ENCODE data around the gene PRKCD. TPM values are rescaled to one million over a fixed set of nuclear protein-coding genes. Genes with fewer than 3 reads are reported as not detected.
A peak's percentile ranks its signal among the peaks of the same experiment; 100 is the strongest.

The PRKCD gene
- polyA plus RNA-seq, 3 donors, result 123 to 329 (median 158) TPM

- Histone ChIP-seq H3K4me2 (replicated peaks; ENCODE audit: extremely low read depth, low read length, poor library complexity, severe bottlenecking) (peak overlapping the region; percentile 38), H3K36me3 (replicated peaks in 1 of 2; ENCODE audit: control insufficient read depth in 1 of 2, insufficient read depth in 2 of 2, low read length in 2 of 2) (peaks cover 58 to 81% of the 10 kb centered on the region in 2 donors), H3K79me2 (ENCODE audit: insufficient read depth, low read length) (peaks cover 43% of the 10 kb centered on the region), H4K20me1 (ENCODE audit: insufficient read depth, low read length) (no peaks in the 10 kb centered on the region), H3K4me3 (replicated peaks in 1 of 3; ENCODE audit: low read depth in 2 of 3, low read length in 3 of 3) (no peak overlapping the region), H3K4me1 (ENCODE audit: control insufficient read depth in 1 of 2, insufficient read depth in 2 of 2, low read length in 2 of 2) (peaks cover 27 to 34% of the 10 kb centered on the region in 2 donors), H3K27ac (ENCODE audit: low read depth in 1 of 2, low read length in 2 of 2) (peak overlapping the region; percentile 65 to 84), H2AFZ (ENCODE audit: insufficient read depth, low read depth, low read length, poor library complexity, severe bottlenecking) (no peak overlapping the region), H3K9ac (ENCODE audit: insufficient read depth, low read length, poor library complexity, severe bottlenecking) (peak overlapping the region; percentile 24), H3K9me3 (replicated peaks in 1 of 2; ENCODE audit: control insufficient read depth in 1 of 2, insufficient read depth in 1 of 2, low read length in 2 of 2) (no peaks in the 10 kb centered on the region), H3K27me3 (ENCODE audit: control insufficient read depth in 2 of 2, insufficient read depth in 2 of 2, low read length in 2 of 2) (no peaks in the 10 kb centered on the region)
- Mint-ChIP-seq H3K27me3 (ENCODE audit: low read depth in 3 of 3) (no peaks in the 10 kb centered on the region), H3K9me3 (no peaks in the 10 kb centered on the region), H3K4me1 (peaks cover 31% of the 10 kb centered on the region), H3K36me3 (peaks cover 76 to 79% of the 10 kb centered on the region in 2 donors), H3K4me3 (peak overlapping the region in 1 of 2 donors; percentile 39), H3K27ac (peak overlapping the region; percentile 82 to 95 (median 90))
- DNase-seq, result peak; percentile 84 to 94 (median 89)
- intact Hi-C loops (cut with micrococcal nuclease), result loop anchor here in 1 of 2 donors (5.0 kb wide), 1 partner anchor 39 kb away; the partner anchor contains the start of gene PRKCD
- TF ChIP-seq CTCF (IDR thresholded peaks at IDR 0.05), result no peak
- no CpG with 5 or more reads among the region's 1 CpG for WGBS (ENCODE audit: insufficient coverage)
These were observed 38.1 kb upstream of the PRKCD start for GRCh38 chr3:53122933-53123305.

GRCh38 chr3:53123510-53123909, 37.5 kb upstream of the PRKCD start:
- Mint-ChIP-seq H3K27me3 (ENCODE audit: low read depth in 3 of 3) (no peaks in the 10 kb centered on the region), H3K27ac (peak overlapping the region; percentile 82 to 95 (median 90)), H3K4me1 (peaks cover 32% of the 10 kb centered on the region), H3K4me3 (no peak overlapping the region), H3K36me3 (peaks cover 70 to 74% of the 10 kb centered on the region in 2 donors), H3K9me3 (no peaks in the 10 kb centered on the region)
- Histone ChIP-seq H3K4me1 (ENCODE audit: control insufficient read depth in 1 of 2, insufficient read depth in 2 of 2, low read length in 2 of 2) (peaks cover 27 to 36% of the 10 kb centered on the region in 2 donors), H4K20me1 (ENCODE audit: insufficient read depth, low read length) (no peaks in the 10 kb centered on the region), H3K27me3 (ENCODE audit: control insufficient read depth in 2 of 2, insufficient read depth in 2 of 2, low read length in 2 of 2) (no peaks in the 10 kb centered on the region), H3K9me3 (replicated peaks in 1 of 2; ENCODE audit: control insufficient read depth in 1 of 2, insufficient read depth in 1 of 2, low read length in 2 of 2) (no peaks in the 10 kb centered on the region), H3K4me2 (replicated peaks; ENCODE audit: extremely low read depth, low read length, poor library complexity, severe bottlenecking) (peak overlapping the region; percentile 38), H3K36me3 (replicated peaks in 1 of 2; ENCODE audit: control insufficient read depth in 1 of 2, insufficient read depth in 2 of 2, low read length in 2 of 2) (peaks cover 52 to 75% of the 10 kb centered on the region in 2 donors), H3K79me2 (ENCODE audit: insufficient read depth, low read length) (peaks cover 49% of the 10 kb centered on the region), H3K9ac (ENCODE audit: insufficient read depth, low read length, poor library complexity, severe bottlenecking) (peak overlapping the region; percentile 24), H3K4me3 (replicated peaks in 1 of 3; ENCODE audit: low read depth in 2 of 3, low read length in 3 of 3) (no peak overlapping the region), H2AFZ (ENCODE audit: insufficient read depth, low read depth, low read length, poor library complexity, severe bottlenecking) (peak overlapping the region; percentile 6), H3K27ac (ENCODE audit: low read depth in 1 of 2, low read length in 2 of 2) (peak overlapping the region; percentile 65 to 84)
- WGBS (ENCODE audit: insufficient coverage), result 49% methylated on average over 6 of the region's 8 CpGs
- intact Hi-C loops (cut with micrococcal nuclease), result loop anchor here in 1 of 2 donors (5.0 kb wide), 1 partner anchor 39 kb away; the partner anchor contains the start of gene PRKCD
- peak in 1 of 3 donors; percentile 22 for DNase-seq
- TF ChIP-seq CTCF (IDR thresholded peaks at IDR 0.05), result no peak
